Glutamatergic neuron (in vitro differentiated cells): ENCODE data around the gene EID3. TPM values are rescaled to one million over a fixed set of nuclear protein-coding genes. Genes with fewer than 3 reads are reported as not detected.

ENCODE experiments used
- DNase-seq: peaks from one replicate; pipeline ENCODE4 v3.0.0; 2022
- H3K27ac Mint-ChIP-seq: one replicate; pipeline ENCODE4 v1.8.0; 2020; ENCODE audit warnings: mild to moderate bottlenecking, mixed read lengths, inconsistent platforms; ENCODE audit not compliant: unreplicated experiment
- H3K27me3 Mint-ChIP-seq: one replicate; pipeline ENCODE4 v1.8.0; 2020; ENCODE audit warnings: mild to moderate bottlenecking, moderate library complexity, mixed read lengths, inconsistent platforms; ENCODE audit not compliant: unreplicated experiment
- H3K36me3 Mint-ChIP-seq: one replicate; pipeline ENCODE4 v1.8.0; 2020; ENCODE audit warnings: mild to moderate bottlenecking, mixed read lengths, inconsistent platforms; ENCODE audit not compliant: unreplicated experiment
- H3K4me1 Mint-ChIP-seq: one replicate; pipeline ENCODE4 v1.8.0; 2020; ENCODE audit warnings: mild to moderate bottlenecking, low read depth, mixed read lengths, inconsistent platforms; ENCODE audit not compliant: unreplicated experiment
- H3K4me3 Mint-ChIP-seq: one replicate; pipeline ENCODE4 v1.8.0; 2020; ENCODE audit warnings: mild to moderate bottlenecking, mixed read lengths, inconsistent platforms; ENCODE audit not compliant: unreplicated experiment
- H3K9me3 Mint-ChIP-seq: one replicate; pipeline ENCODE4 v1.8.0; 2020; ENCODE audit warnings: mild to moderate bottlenecking, moderate library complexity, mixed read lengths, inconsistent platforms; ENCODE audit not compliant: unreplicated experiment
- total RNA-seq: library from RNA; stranded (reverse); fragmentation: NEBNext Ultra II Directional; extraction: Animal tissue kit (Norgen Biotek cat#: 25700); gene quantifications from one replicate; pipeline ENCODE4 v1.2.1, GENCODE V29; 2021; ENCODE audit not compliant: unreplicated experiment
- TF ChIP-seq, protein P1 (sequence below): fragments of 200-600 bp; sonication (generic); IDR thresholded peaks from one replicate; pipeline ENCODE4 v1.5.0; 2021; ENCODE audit not compliant: partially characterized antibody, unreplicated experiment

Gene EID3
- total RNA-seq, 1 donor from 2014 or later, result 3.7 TPM

DNA sequence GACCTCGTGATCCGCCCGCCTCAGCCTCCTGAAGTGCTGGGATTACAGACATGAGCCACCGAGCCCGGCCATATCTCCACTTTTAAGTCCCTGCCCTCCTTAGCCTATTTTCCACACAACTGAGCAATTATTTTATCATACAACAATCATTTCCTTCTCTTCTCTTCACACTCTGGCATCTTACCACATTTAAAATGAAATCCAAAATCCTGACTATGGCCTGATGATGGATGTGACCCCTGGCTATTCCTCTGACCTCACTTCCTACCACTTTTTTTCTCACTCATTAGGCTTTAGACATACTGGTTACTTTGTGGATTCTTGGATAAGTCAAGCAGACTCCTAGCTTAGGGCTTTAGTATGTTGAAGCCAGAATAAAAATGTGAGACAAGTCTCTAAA, 21.9 kb upstream of the EID3 start:
- H3K36me3 Mint-ChIP-seq, result no peaks in the 10 kb centered on the region
- no peak overlapping the region for H3K27ac Mint-ChIP-seq
- TF ChIP-seq, protein P1, sequence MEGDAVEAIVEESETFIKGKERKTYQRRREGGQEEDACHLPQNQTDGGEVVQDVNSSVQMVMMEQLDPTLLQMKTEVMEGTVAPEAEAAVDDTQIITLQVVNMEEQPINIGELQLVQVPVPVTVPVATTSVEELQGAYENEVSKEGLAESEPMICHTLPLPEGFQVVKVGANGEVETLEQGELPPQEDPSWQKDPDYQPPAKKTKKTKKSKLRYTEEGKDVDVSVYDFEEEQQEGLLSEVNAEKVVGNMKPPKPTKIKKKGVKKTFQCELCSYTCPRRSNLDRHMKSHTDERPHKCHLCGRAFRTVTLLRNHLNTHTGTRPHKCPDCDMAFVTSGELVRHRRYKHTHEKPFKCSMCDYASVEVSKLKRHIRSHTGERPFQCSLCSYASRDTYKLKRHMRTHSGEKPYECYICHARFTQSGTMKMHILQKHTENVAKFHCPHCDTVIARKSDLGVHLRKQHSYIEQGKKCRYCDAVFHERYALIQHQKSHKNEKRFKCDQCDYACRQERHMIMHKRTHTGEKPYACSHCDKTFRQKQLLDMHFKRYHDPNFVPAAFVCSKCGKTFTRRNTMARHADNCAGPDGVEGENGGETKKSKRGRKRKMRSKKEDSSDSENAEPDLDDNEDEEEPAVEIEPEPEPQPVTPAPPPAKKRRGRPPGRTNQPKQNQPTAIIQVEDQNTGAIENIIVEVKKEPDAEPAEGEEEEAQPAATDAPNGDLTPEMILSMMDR, result no peak
- no peak for DNase-seq
- H3K9me3 Mint-ChIP-seq, result peaks cover 3% of the 10 kb centered on the region
- H3K4me3 Mint-ChIP-seq, result no peak overlapping the region
- peaks cover 1% of the 10 kb centered on the region for H3K4me1 Mint-ChIP-seq
- peaks cover 4% of the 10 kb centered on the region for H3K27me3 Mint-ChIP-seq

DNA sequence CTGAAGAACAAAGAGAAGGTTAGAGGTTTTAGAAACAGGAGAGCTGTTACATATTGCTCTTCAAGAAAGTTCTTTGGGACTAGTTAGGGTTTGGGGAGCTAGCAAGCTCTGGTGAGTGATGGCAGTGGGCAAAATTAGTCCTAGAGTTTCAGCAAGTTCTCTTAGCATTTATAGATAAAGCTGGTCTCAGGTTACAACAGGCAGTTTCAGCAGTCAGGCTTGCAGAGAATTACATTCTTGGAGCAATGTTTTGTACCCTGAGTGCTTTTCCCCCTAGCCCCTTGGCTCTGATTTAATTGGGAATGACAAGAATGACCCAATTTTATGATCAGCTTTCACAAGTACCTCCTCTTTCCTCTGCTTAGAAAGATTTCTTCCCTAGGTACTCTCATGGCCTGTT, 21.4 kb upstream of the EID3 start:
- DNase-seq, result no peak
- Mint-ChIP-seq H3K27me3 (peaks cover 7% of the 10 kb centered on the region), H3K36me3 (no peaks in the 10 kb centered on the region), H3K27ac (no peak overlapping the region), H3K4me1 (peaks cover 2% of the 10 kb centered on the region), H3K9me3 (peaks cover 6% of the 10 kb centered on the region), H3K4me3 (no peak overlapping the region)
- TF ChIP-seq, protein P1, result no peak

DNA sequence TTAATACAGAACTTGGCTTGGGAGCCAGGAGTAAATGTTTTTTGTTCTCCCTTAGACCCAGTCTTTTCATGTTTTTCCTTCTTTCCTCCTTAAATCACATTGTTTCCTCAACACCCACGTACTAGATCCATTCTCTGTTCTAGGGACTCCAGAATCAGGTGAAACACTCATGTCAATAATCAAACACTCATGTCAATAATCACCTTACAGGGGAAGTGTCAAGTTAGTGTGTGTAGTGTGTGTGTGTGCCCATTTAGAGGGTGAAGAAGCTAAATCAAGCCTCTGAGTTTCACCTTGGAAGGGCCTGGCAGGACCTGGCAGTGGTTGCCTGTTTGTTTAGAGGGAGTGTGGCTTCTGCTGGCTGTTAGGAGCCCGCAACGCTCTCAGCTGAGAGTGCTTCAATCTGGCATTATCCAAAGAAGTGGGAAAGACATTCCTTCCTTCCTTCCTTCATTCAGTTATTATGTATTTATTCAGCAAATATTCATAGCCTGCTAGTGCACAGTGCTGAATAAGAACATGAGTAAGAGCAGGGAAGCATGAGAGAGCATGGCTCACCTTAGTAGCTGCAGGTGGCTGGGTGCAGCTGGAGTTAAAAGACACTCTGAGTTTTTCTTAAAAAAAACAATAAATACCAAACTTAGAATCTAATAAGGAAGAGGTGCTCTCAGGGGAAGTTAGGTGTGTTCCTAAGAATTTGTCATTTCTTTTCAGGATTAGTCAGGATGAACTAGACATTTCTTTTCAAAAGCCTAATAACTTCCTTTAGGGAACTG, 17.6 kb upstream of the EID3 start:
- Mint-ChIP-seq H3K27me3 (peaks cover 7% of the 10 kb centered on the region), H3K4me1 (peaks cover 10% of the 10 kb centered on the region), H3K27ac (peak overlapping the region; percentile 99), H3K4me3 (peak overlapping the region; percentile 98), H3K9me3 (peaks cover 12% of the 10 kb centered on the region), H3K36me3 (no peaks in the 10 kb centered on the region)
- TF ChIP-seq, protein P1, result no peak
- no peak for DNase-seq

DNA sequence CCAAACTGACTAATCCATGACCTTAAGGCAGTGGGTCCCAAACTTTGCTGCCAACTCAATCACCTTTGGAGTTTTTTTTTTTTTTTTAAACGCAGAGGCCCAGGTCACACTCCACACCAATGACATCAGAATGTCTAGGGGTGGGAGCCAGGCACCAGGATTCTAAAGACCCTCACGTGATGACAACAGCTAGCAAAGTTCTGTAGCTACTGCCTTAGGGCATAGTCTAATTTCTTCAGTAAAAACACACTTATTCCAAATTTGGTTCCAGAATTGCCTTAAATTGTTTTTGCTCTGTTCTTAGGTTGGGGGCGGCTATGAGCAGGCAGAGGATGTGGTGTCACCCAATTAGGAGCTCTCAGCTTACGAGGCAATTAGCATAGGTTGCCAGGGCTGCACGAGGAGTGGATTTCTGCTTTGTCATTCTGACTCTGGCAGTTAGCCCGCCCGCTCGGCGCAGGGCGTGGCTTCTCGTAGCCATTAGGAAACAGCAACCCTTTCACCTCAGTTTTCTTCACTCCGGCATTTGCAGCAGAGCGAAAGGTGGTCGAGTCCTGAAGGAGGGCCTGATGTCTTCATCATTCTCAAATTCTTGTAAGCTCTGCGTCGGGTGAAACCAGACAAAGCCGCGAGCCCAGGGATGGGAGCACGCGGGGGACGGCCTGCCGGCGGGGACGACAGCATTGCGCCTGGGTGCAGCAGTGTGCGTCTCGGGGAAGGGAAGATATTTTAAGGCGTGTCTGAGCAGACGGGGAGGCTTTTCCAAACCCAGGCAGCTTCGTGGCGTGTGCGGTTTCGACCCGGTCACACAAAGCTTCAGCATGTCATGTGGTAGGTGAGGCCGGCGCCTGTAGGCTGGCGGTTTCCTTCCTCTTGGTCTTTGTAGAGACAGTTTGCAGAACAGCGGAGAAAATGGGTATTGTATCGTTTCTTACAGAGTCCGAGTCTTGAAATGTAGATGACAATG, 16.7 kb upstream of the EID3 start:
- peak overlapping the region; percentile 98 for H3K4me3 Mint-ChIP-seq
- no peaks in the 10 kb centered on the region for H3K36me3 Mint-ChIP-seq
- H3K27me3 Mint-ChIP-seq, result peaks cover 6% of the 10 kb centered on the region
- peaks cover 10% of the 10 kb centered on the region for H3K4me1 Mint-ChIP-seq
- peak overlapping the region; percentile 99 for H3K27ac Mint-ChIP-seq
- peak; percentile 87 for DNase-seq
- TF ChIP-seq, protein P1, result no peak
- peaks cover 12% of the 10 kb centered on the region for H3K9me3 Mint-ChIP-seq
